ENCODE results near the gene ITGA11. TPM values are rescaled to one million over a fixed set of nuclear protein-coding genes. Genes with fewer than 3 reads are reported as not detected.

Gene ITGA11
- total RNA-seq, 3 donors from 2014 or later, result 7.8 to 8.5 (median 7.9) TPM

DNA sequence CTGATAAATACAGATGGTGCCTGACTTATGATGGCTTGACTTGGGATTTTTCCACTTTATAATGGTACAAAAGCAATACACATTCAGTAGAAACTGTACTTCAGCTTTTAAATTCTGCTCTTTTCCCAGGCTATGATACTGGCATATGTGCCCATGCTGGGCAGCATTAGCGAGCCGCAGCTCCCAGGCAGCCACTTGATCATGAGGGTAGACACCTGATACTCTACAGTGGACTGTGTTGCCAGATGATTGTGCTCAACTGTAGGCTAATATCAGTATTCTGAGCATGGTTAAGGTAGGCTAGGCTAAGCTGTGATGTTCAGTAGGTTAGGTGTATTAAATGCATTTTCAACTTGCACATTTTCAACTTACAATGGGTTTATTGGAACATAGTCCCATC, 172.1 kb downstream of the ITGA11 start:
- no peaks in the 10 kb centered on the region for H3K27me3 ChIP-seq
- H3K9me3 ChIP-seq, result no peaks in the 10 kb centered on the region
- TF ChIP-seq POLR2A (IDR thresholded peaks at IDR 0.05) (no peak), POLR2AphosphoS5 (IDR thresholded peaks at IDR 0.05) (no peak)
- TF ChIP-seq, protein P1, sequence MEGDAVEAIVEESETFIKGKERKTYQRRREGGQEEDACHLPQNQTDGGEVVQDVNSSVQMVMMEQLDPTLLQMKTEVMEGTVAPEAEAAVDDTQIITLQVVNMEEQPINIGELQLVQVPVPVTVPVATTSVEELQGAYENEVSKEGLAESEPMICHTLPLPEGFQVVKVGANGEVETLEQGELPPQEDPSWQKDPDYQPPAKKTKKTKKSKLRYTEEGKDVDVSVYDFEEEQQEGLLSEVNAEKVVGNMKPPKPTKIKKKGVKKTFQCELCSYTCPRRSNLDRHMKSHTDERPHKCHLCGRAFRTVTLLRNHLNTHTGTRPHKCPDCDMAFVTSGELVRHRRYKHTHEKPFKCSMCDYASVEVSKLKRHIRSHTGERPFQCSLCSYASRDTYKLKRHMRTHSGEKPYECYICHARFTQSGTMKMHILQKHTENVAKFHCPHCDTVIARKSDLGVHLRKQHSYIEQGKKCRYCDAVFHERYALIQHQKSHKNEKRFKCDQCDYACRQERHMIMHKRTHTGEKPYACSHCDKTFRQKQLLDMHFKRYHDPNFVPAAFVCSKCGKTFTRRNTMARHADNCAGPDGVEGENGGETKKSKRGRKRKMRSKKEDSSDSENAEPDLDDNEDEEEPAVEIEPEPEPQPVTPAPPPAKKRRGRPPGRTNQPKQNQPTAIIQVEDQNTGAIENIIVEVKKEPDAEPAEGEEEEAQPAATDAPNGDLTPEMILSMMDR (IDR thresholded peaks at IDR 0.05), result no peak
- DNase-seq (ENCODE audit: low spot score in 2 of 2), result no peak
- no peaks in the 10 kb centered on the region for H3K4me1 ChIP-seq
- peak overlapping the region in 1 of 2 donors; percentile 4 for H3K27ac ChIP-seq
- no peaks in the 10 kb centered on the region for H3K36me3 ChIP-seq
- intact Hi-C loops (cut with DNase I; ENCODE audit: low total_unique reads), result no loop called here
- H3K4me3 ChIP-seq, result no peak overlapping the region

DNA sequence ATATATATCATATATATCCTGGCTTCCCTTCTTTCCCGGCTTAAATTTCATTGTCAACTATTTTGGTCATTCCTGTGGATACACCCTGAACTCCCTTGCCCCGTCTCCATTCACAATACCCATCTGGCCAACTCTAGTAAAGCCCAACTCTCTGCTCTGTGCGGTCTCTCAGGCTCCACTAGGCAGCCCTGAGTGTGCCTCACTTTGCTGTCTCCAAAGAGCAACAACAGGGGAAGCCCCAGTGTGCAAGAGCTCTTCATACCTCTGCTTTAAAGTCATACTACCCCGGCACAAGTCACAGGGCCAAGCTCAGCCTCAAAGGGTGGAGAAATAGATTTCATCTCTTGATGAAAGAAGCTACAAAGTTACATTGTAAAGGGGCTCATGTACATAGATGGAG, 173.3 kb downstream of the ITGA11 start:
- H3K36me3 ChIP-seq, result no peaks in the 10 kb centered on the region
- no peaks in the 10 kb centered on the region for H3K9me3 ChIP-seq
- H3K4me1 ChIP-seq, result no peaks in the 10 kb centered on the region
- no peaks in the 10 kb centered on the region for H3K27me3 ChIP-seq
- no peak for DNase-seq (ENCODE audit: low spot score in 2 of 2)
- intact Hi-C loops (cut with DNase I; ENCODE audit: low total_unique reads), result no loop called here
- TF ChIP-seq POLR2AphosphoS5 (IDR thresholded peaks at IDR 0.05), result peak in 1 of 3 donors; percentile 39
- TF ChIP-seq, protein P1 (IDR thresholded peaks at IDR 0.05), result no peak
- peak overlapping the region; percentile 5 to 62 for H3K27ac ChIP-seq
- H3K4me3 ChIP-seq, result no peak overlapping the region

DNA sequence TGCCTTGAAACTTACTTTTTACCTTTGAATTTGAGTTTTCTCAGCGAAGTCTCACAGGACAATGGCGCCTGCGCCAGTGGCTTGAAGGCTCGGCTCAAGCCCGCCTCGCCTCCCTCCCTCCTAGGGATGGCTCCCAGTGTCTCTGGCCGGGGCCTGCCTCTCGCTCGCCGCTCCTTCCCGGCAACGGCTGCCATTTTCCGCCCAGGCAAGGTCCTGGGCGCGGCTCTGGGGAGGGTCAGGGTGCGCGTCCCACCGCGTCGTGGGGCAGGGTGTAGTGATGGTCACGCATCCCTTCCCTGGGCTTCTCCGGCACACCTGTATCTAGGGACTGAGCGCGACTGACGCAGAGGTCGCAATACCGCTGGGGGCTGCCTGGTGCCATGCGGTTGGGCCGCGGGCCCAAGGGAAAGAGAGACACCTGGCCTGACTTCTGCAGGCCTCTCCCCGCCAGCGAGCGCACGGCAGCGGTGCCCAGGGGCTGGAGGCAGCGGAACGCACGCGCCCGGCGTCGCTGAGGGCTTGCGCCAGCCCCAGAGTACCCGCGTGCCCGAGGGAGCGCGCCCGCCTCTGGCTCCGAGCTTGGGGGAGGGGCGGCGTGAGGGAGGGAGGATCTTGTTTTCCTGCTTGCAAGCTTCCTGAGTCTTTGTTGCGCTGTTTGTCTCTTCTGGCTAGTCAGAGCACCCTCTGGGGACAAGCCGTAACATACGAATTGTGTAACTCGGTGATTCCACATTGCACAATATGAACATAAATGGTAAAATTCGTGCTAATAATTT, 175.1 kb downstream of the ITGA11 start:
- TF ChIP-seq POLR2AphosphoS5 (IDR thresholded peaks at IDR 0.05) (peak; percentile 93 to 98 (median 97)), POLR2A (IDR thresholded peaks at IDR 0.05) (peak; percentile 83)
- TF ChIP-seq, protein P1 (IDR thresholded peaks at IDR 0.05), result peak in 2 of 3 donors; percentile 17 to 26
- intact Hi-C loops (cut with DNase I; ENCODE audit: low total_unique reads), result no loop called here
- Histone ChIP-seq H3K4me1 (peaks cover 0 to 3% of the 10 kb centered on the region in 2 donors), H3K36me3 (no peaks in the 10 kb centered on the region), H3K9me3 (no peaks in the 10 kb centered on the region), H3K27ac (peak overlapping the region; percentile 95 to 98), H3K27me3 (no peaks in the 10 kb centered on the region), H3K4me3 (peak overlapping the region; percentile 54 to 73 (median 55))
- peak; percentile 92 to 94 for DNase-seq (ENCODE audit: low spot score in 2 of 2)

DNA sequence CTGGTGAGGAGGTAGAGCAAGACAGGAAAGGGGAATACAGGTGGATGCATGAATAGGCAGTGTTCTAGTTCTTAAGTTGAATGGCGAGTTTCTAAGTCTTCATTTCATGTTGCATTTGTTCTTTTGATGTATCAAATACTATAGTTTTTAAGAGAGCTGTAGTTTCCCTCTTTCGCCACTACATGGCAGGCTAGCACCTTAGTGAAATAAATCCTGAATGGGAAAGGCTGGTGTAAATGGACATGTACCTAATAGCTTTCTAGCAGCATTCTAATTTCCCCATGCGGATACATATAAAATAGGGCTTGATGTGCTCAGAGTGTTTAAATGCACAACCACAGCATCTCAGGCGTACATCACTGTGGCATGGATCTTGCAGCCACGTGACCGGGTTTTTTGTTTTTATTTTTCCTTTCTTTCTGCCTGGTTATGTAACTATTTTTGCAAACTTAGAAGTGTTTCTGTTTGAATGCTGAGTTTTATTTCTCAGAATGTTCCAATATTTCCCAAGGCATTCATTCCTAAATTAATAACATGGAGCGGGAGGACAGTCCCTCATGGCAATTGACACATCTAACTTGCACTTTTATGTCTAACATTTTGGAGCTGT, 178.9 kb downstream of the ITGA11 start:
- intact Hi-C loops (cut with DNase I; ENCODE audit: low total_unique reads), result no loop called here
- DNase-seq (ENCODE audit: low spot score in 2 of 2), result no peak
- Histone ChIP-seq H3K27ac (no peak overlapping the region), H3K27me3 (no peaks in the 10 kb centered on the region), H3K4me3 (no peak overlapping the region), H3K36me3 (no peaks in the 10 kb centered on the region), H3K9me3 (no peaks in the 10 kb centered on the region), H3K4me1 (peaks cover 0 to 3% of the 10 kb centered on the region in 2 donors)
- TF ChIP-seq, protein P1 (IDR thresholded peaks at IDR 0.05), result peak; percentile 63 to 90 (median 88)
- no peak for TF ChIP-seq POLR2AphosphoS5 (IDR thresholded peaks at IDR 0.05)

DNA sequence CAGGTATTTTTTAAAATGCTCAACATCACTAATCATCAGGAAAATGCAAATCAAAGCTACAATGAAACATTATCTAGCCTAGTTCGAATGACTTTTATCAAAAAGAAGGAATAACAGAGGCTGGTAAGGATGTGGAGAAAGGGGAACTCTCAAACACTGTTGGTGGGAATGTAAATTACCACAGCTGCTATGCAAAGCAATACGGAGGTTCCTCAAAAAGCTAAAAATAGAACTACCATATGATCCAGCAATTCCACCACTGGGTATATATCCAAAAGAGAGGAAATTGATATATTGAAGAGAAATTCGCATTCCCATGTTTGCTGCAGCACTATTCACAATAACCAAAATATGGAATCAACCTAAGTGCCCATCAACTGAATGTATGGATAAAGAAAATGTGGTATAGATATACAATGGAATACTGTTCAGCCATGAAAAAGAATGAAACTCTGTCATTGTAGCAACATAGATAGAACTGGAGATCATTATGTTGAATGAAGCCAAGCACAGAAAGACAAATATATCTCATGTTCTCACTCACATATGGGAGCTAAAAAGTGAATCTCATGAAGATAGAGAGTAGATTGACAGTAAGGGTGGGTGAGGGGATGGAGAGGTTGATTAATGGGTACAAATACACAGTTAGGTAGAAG, 182.8 kb downstream of the ITGA11 start:
- Histone ChIP-seq H3K27me3 (no peaks in the 10 kb centered on the region), H3K27ac (no peak overlapping the region), H3K36me3 (no peaks in the 10 kb centered on the region), H3K4me3 (no peak overlapping the region), H3K9me3 (peaks cover 5 to 6% of the 10 kb centered on the region in 2 donors), H3K4me1 (peaks cover 0 to 3% of the 10 kb centered on the region in 2 donors)
- no peak for TF ChIP-seq POLR2AphosphoS5 (IDR thresholded peaks at IDR 0.05)
- TF ChIP-seq POLR2A (IDR thresholded peaks at IDR 0.05), result no peak
- TF ChIP-seq, protein P1 (IDR thresholded peaks at IDR 0.05), result no peak
- intact Hi-C loops (cut with DNase I; ENCODE audit: low total_unique reads), result no loop called here
- DNase-seq (ENCODE audit: low spot score in 2 of 2), result no peak

All from breast epithelium (tissue), 4 donors.